UCSD-AML1 (cell line): Measurements from ENCODE around the gene STK32A.

ENCODE experiments used
- DNase-seq: peaks from one replicate; lab custom pipeline; 2025; ENCODE audit not compliant: unreplicated experiment; lab: John Stamatoyannopoulos, UW

STK32A gene

DNA sequence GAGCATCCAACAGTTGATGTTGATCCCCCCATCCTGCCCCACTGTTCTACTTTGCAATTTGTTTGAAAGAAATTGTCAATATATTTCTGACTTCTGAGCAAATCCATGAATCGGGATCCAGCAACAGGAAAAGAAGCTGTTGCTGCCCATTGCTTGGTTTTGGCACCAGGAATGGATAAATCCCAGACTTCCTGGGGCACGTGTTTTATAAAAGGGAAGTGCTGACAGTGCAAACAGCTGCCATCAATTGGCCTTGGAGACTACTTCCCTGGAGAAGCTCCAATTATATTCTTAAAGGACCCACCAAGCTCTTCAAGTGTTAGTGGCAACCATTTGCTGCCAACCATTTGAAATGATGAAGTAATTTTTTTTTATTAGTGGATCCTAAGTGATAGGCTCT, 13.7 kb downstream of the STK32A start:
- DNase-seq, result no peak

DNA sequence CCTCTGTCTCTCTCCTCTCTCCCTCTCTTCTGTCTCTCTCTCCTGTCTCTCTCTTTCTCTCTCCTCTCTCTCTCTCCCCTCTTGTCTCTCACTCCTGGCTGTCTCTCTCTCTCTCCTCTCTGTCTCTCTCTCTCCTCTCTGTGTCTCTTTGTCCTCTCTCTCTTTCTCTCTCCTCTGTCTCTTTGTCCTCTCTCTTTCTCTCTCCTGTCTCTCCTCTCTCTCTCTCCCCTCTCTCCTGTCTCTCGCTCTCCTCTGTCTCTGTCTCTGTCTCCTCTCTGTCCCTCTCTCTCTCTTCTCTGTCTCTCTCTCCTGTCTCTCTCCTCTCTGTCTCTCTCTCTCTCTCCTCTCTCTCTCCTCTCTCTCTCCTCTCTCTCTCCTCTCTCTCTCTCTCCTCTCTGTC, 25.0 kb downstream of the STK32A start:
- no peak for DNase-seq

GRCh38 chr5:147267082-147267832, 32.4 kb downstream of the STK32A start:
- DNase-seq, result no peak

DNA sequence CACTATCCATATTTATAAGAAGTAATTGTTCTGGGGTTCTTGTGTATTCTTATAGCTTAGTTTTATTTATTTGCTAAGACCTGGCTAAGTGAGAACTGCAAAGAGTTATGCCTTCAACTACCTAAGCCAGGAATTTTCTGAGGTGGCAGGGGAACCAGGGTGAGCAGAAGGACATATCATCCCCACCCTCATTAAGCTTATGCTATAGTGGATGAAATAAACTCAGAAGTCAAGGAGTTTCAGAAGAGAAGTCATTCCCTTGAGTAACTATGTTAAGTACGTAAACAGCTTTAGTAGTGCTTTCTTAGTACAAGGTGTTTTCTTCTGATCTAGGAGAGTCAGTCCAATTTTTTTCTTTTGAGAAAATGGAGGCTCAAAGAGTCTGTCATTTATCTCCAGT, 41.7 kb downstream of the STK32A start:
- no peak for DNase-seq

GRCh38 chr5:147286296-147286695, 51.5 kb downstream of the STK32A start:
- DNase-seq, result no peak

DNA sequence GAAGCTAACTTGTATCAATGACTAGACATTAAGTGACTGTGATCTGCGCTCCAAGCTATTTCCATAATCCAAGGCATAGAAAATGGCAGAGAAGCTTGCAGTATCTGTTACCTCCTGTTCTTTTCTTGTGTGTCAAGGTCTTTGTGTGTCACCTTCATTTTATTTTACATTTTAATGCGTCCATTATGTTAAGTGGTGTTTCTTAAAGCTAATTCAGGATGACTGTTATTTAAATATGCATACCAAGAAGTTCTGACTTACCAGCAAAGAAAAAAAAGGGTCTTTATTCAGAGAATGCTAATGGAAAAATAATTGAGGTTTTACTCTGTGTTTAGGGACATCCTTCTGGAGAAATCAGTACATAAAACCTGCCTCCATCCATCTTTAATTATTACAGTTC, 52.3 kb downstream of the STK32A start:
- no peak for DNase-seq

GRCh38 chr5:147290261-147290660, 55.4 kb downstream of the STK32A start:
- no peak for DNase-seq

- no peak for DNase-seq
These were observed 68.4 kb downstream of the STK32A start for GRCh38 chr5:147303251-147303650.

DNA sequence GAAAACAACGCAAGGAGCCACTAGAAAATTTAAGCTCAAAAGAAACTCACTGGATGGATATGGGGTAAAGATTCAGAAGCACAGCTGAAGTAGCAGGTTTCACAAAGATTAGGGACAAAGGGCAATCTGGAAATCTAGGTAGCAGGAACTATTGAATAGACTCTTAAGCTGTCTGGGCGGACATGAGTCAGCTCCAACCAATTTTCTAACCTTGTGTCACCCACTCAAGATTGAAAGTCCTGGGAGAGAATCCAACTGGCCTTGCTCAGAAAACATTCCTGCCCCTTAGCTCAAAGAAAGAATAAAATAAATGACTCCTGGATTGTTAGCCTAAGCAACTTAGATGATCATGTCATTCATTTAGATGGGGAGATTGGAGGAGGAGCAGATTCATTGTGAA, 69.2 kb downstream of the STK32A start:
- DNase-seq, result no peak

DNA sequence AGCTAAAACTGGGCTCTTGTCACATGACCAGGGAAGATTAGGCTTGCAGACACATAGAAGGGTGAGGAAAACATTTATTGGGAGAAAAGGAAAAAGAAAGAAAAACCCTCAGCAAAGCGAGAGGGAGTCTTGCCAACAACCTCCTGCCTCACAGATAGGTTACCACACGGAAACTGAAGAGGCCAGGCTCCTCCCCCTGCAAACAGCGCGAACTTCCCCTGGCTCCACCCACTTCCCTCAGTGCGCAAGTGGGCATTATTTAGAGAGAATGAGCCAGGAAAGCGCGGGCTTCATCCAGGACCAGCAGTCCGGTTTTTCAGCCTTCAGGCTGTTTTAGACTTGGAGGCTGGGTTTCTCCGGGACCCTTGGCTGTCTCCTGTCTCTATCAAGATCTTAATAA, 70.3 kb downstream of the STK32A start:
- DNase-seq, result no peak

DNA sequence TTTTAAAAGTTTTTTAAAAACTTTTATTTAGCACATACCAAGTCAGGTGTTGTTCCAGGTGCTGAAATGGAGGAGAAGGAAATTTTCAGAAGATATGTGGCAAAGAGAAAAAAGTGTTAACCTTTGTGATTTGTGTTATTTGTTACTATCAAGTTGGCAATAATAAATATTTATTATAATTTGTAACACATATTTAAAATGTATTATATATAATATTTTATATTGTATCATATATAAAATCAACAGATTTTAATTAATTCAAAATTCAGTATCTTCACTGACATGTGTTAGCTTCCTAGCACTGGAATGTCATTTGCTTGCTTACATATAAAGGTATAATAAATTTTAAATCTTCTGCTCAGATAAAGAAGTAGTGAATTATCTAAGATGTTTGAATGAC, 71.5 kb downstream of the STK32A start:
- no peak for DNase-seq

DNA sequence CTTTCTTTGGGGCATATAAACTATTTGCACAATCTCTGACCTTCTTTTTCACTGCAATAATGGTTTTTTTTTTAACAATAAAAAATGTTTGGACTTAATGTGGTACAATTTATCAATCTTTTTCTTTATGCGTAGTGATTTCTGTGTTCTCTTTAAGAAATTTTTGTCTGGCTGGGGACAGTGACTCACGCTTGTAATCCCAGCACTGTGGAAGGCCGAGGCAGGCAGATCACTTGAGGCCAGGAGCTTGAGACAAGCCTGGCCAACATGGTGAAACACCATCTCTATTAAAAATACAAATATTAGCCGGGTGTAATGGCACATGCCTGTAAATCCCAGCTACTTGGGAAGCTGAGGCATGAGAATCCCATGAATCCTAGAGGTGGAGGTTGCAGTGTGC, 72.3 kb downstream of the STK32A start:
- no peak for DNase-seq

- no peak for DNase-seq
These were observed 74.8 kb downstream of the STK32A start for GRCh38 chr5:147309621-147310020.

GRCh38 chr5:147310059-147310704, 75.4 kb downstream of the STK32A start:
- DNase-seq, result peak; percentile 16

GRCh38 chr5:147317978-147318684, 83.3 kb downstream of the STK32A start:
- DNase-seq, result no peak

GRCh38 chr5:147321569-147321968, 86.7 kb downstream of the STK32A start:
- DNase-seq, result no peak

DNA sequence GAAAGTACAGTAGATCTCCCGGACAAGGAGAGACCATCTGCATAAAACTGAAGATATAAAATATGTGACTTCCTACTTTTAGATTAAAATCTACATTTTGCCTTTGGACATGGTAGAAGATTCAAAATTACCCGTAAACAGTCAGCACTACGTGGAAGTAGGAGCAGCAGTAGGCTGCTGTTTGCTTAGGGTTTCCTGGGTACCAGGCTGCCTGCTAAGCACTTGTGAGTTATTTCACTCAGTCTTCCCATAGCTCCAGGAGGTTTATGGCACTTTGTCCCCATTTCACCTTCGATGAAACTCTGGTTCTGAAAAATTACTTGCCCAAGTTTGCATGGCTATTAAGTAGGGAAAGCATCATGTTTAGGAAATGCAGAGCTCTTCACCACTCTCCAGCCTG, 92.6 kb downstream of the STK32A start:
- no peak for DNase-seq

DNA sequence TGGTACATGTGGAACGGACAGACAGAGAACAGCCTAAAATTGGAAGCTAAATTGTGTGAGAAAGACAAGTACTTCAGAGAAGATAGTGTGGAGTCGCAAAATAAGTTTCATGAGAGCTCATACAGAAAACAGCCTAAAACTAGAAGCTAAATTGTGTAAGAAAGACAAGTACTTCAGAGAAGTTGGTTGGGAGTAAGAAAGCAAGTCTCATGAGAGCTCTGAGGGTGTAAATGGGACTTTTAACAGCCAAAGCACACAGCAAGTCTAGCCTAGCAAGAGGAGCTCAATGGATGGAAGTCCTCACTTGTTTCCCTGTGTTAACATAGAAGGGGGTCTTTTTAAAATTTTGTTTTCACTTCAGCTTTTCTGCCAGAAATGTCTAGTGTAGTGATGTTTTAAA, 93.1 kb downstream of the STK32A start:
- DNase-seq, result no peak

DNA sequence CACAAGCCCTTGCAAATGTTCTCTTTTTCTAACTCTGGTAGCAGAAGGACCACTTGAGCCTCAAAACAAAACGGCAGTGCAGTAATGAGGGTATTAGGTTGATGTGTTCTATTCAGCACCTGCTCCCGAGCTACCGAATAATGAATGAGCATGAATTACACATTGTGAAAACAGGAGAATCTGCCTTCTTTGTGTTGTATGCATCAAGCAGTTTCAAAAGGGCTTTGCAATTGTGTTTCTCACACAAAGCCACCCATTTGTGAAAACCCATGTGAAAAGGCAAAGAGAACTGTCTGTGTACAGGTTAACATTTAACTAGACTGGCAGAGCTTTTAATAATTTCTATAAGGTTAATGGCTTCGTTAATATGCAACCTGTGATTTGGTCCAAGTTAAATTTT, 97.8 kb downstream of the STK32A start:
- DNase-seq, result no peak

- DNase-seq, result no peak
These were observed 102.0 kb downstream of the STK32A start for GRCh38 chr5:147336876-147337275.

GRCh38 chr5:147339313-147339712, 104.5 kb downstream of the STK32A start:
- DNase-seq, result no peak

DNA sequence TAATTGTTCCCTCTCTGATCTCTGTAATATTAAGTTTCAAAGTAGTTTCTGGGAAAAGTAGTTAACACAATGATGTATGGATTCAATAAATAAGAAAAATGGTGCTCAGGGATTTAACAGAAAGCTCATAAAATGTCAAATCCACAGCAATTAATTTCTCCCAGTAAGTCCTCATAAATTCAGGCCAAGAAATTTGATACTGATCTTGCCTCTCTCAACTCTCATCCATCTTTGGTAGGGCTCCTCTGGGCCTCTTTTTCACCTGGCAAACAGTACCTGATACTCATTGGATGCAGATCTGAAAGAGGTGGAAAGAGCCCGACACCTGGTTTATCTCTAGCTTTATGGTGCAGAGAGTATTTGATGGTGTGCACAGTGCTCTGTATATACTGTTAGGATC, 106.1 kb downstream of the STK32A start:
- DNase-seq, result no peak
